Ovary (tissue), 3 donors: ENCODE results near the gene LRRK2.

Experiments
- EP300 ChIP-seq: sonication (generic); formaldehyde crosslinking; IDR thresholded peaks from one replicate; pipeline ENCODE4 v1.6.1; 2017; ENCODE audit warnings: antibody characterized with exemption
- POLR2A ChIP-seq: fragments of 450-650 bp; IDR thresholded peaks from one replicate; pipeline ENCODE4 v1.6.1; 2017; ENCODE audit warnings: antibody characterized with exemption, mild to moderate bottlenecking, moderate library complexity
- TF ChIP-seq, protein P1 (sequence below), 3 donors: fragments of 450-650 bp in 2 of 3; fragments of 200-600 bp in 1 of 3; IDR thresholded peaks; one replicate each; pipeline versions ENCODE4 v1.5.1 to v1.8.0; 2016 to 2022; ENCODE audit warnings: antibody characterized with exemption in 3 of 3, mild to moderate bottlenecking in 1 of 3
- donor health status: DM: no; HTN: no; CAD: no.

DNA sequence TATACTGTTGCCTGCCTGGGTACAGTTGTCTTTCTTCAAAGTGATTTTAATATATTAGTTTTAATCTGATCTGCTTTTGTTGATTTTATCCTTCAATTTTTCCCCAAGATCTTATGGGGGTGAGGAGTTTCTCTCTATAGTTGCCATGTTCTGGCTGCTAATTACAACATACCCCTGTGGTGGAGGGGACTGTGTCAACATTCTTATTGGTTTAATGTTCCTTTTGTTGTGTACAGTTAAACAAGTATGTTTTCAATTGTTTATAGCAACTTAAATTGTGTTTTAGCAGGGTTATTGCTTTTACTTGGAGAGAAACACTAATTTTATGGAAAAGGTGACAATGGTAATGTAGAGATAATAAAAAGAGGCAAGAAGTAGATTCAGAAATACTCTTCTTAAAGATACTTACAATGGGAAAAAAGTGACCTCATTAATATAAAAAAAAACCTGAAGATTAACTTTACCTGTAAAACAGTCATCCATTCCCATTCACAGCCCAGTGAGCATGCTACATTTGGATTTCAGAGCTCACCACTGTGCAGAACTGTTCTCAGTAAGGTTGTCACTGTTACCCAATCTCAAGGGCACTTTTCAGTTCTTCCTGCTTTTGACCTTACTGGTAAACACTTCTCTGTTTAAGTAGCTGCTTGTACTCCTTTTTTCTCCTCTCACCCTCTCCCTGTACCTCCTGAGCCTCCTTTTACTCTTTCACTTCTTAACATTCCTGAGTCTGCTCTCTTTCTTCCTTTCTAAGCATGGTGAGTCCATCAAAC lies 8.1 kb upstream of the LRRK2 start:
- TF ChIP-seq, protein P1, sequence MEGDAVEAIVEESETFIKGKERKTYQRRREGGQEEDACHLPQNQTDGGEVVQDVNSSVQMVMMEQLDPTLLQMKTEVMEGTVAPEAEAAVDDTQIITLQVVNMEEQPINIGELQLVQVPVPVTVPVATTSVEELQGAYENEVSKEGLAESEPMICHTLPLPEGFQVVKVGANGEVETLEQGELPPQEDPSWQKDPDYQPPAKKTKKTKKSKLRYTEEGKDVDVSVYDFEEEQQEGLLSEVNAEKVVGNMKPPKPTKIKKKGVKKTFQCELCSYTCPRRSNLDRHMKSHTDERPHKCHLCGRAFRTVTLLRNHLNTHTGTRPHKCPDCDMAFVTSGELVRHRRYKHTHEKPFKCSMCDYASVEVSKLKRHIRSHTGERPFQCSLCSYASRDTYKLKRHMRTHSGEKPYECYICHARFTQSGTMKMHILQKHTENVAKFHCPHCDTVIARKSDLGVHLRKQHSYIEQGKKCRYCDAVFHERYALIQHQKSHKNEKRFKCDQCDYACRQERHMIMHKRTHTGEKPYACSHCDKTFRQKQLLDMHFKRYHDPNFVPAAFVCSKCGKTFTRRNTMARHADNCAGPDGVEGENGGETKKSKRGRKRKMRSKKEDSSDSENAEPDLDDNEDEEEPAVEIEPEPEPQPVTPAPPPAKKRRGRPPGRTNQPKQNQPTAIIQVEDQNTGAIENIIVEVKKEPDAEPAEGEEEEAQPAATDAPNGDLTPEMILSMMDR (IDR thresholded peaks at IDR 0.05): no peak
- TF ChIP-seq POLR2A: no peak
- TF ChIP-seq EP300: no peak
